MG63 (cell line): ENCODE results near the gene LDLRAD4. TPM values are rescaled to one million over a fixed set of nuclear protein-coding genes. Genes with fewer than 3 reads are reported as not detected.

Source experiments
- DNase-seq: peaks from one replicate; pipeline ENCODE4 v3.0.0-alpha.2; 2020
- H3K27me3 ChIP-seq: fragments of 250-450 bp; sonication (Bioruptor Pico); 2 replicates; pipeline ENCODE4 v1.5.1; 2020; ENCODE audit warnings: mild to moderate bottlenecking, moderate library complexity
- H3K36me3 ChIP-seq: fragments of 250-450 bp; sonication (Bioruptor Pico); 2 replicates; pipeline ENCODE4 v1.5.1; 2020; ENCODE audit warnings: mild to moderate bottlenecking, moderate library complexity
- H3K4me3 ChIP-seq: fragments of 250-450 bp; sonication (Bioruptor Pico); 2 replicates; pipeline ENCODE4 v1.5.1; 2020; ENCODE audit warnings: mild to moderate bottlenecking, moderate library complexity
- H3K9me3 ChIP-seq: fragments of 250-450 bp; sonication (Bioruptor Pico); 2 replicates; pipeline ENCODE4 v1.5.1; 2020; ENCODE audit warnings: mild to moderate bottlenecking, moderate library complexity
- total RNA-seq: library from RNA; depleted of rRNA; stranded (reverse); fragments of >200 nt; shearing (Covaris generic); gene quantifications from 2 replicates; pipeline ENCODE4 v1.2.3, GENCODE V29; 2014; ENCODE audit warnings: low replicate concordance

Gene LDLRAD4
- total RNA-seq, 1 experiment from 2014 or later, result 0.36 TPM

DNA sequence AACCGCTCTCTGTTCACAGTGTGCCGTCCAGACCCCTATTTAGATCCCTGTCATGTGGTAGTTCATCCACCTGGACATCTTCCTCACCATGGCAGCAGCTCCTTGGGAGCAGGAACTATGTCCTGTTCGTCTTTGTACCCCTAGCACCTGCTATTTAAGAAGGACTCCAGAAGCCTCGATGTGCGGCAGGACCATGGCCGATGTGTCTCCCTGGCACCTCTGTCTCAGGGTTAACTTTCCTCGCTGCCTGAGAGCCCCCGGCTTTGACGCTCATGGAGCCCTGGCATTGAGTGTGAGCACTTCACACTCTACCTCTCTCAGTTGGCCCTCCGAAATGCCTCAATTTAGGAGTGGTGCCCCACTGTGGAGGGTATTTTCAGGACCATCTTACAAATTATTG is 355.8 kb downstream of the LDLRAD4 start:
- Histone ChIP-seq H3K27me3 (no peaks in the 10 kb centered on the region), H3K9me3 (no peaks in the 10 kb centered on the region), H3K4me3 (no peak overlapping the region), H3K36me3 (no peaks in the 10 kb centered on the region)
- no peak for DNase-seq

DNA sequence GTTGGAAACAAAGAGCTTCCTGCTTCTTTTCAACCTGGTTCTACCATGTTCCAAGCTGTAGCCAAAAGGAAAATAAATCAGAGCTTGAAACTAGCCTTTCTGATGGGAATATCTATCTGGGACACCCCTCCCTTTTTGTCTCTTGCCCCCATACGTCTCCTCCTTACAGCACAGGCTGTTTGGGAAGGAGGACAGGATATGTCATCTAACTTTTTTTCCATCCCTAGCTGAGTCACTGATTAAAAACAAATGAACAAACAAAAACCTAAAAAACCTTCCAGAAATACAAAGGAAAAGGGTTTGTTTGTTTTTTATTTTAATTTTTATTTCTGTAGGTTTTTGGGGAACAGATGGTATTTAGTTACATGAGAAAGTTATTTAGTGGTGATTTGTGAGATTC is 356.2 kb downstream of the LDLRAD4 start:
- no peak for DNase-seq
- H3K36me3 ChIP-seq, result no peaks in the 10 kb centered on the region
- no peaks in the 10 kb centered on the region for H3K27me3 ChIP-seq
- no peak overlapping the region for H3K4me3 ChIP-seq
- H3K9me3 ChIP-seq, result no peaks in the 10 kb centered on the region

DNA sequence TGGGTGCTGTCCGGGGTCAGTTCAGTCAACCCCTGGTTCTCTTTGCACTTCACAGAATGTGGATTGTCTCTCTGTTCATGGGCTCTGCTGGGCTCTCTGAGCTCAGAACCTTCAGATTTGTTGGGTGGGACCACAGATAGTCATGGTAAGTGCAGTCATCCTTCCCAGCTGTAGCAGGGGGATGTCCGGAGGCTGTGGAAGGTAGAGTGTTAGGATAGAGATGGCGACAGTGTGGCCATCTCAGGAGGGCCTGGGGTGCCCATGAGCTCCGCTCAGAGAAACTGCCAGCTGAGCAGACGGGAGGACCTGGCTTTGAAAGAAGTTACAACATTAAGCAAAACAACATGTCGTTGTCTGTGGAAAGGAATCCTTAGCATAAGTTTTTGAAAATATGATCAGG is 358.0 kb downstream of the LDLRAD4 start:
- Histone ChIP-seq H3K36me3 (no peaks in the 10 kb centered on the region), H3K4me3 (no peak overlapping the region)

DNA sequence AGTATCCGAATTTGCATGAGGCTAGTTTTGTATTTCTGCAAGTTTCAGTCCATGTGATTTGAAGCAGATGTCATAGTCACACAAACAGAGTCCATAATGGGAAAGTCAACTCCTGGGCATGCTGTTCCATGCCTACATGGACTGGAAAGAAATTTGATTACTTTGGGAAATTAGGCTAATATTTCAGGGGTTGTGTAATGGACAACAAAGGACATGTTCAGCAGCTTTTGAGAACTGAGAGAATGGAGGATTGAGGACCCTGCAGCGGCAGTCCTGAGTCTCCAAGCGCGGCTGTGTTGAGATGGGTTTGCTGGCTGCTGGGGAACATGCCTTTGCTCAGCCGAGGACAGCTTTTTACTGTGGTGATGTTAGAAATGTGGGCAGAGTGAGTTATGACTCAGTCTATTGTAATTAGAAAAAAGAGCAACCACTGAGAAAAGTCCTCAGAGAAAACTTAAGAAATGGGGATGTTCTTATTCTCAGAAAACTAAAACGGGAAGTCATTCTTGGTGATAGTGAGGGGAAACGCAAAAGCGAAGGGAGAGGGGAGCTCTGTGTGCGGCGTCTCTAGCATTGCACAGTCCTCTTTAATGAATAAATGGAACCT is 358.6 kb downstream of the LDLRAD4 start:
- peak; percentile 16 for DNase-seq
- H3K9me3 ChIP-seq, result no peaks in the 10 kb centered on the region
- H3K36me3 ChIP-seq, result no peaks in the 10 kb centered on the region
- no peak overlapping the region for H3K4me3 ChIP-seq
- H3K27me3 ChIP-seq, result no peaks in the 10 kb centered on the region

More for the DNA sequence above, 358.0 kb downstream of the LDLRAD4 start:
- Histone ChIP-seq H3K27me3 (no peaks in the 10 kb centered on the region), H3K9me3 (no peaks in the 10 kb centered on the region)
- DNase-seq, result no peak

DNA sequence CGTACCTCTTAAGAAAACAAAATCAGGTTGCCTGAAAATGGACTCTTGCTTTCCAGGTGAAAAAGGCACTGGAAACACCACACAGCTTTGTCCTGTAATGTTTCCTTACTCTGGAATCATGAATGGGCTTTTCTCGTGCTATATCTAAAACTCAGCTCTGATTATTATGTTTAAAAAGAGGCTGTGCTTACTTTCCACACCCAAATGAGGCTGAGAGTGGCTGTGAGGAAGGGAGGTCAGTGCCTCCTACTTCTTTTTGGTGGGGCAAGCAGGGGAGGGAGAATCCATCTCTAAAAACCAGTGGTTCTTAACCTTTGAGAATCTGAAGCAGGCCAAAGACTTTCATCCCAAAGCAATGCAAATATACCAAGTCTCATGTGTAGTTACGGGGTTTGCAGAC is 359.2 kb downstream of the LDLRAD4 start:
- no peak for DNase-seq
- Histone ChIP-seq H3K36me3 (no peaks in the 10 kb centered on the region), H3K9me3 (no peaks in the 10 kb centered on the region), H3K4me3 (no peak overlapping the region), H3K27me3 (no peaks in the 10 kb centered on the region)

DNA sequence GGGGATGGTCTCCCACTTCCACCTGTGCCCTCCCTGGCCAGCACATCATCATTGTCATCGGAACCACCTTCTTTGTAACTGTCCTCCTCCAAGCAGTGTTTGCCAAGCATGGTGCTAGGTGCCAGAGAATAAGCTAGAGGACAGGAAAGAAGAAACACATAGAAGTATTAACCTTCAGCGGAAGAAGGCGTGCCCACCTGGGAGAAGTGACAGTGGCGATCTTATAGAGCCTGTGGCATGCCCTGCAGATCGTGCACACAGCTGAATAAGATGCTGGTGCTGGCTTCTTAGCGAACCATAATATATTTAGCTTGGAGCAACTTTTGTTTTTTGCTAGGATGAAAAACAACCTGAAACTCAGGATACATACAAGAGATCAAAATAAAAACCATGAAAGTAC is 359.8 kb downstream of the LDLRAD4 start:
- Histone ChIP-seq H3K9me3 (no peaks in the 10 kb centered on the region), H3K4me3 (no peak overlapping the region), H3K27me3 (no peaks in the 10 kb centered on the region), H3K36me3 (no peaks in the 10 kb centered on the region)
- DNase-seq, result no peak

DNA sequence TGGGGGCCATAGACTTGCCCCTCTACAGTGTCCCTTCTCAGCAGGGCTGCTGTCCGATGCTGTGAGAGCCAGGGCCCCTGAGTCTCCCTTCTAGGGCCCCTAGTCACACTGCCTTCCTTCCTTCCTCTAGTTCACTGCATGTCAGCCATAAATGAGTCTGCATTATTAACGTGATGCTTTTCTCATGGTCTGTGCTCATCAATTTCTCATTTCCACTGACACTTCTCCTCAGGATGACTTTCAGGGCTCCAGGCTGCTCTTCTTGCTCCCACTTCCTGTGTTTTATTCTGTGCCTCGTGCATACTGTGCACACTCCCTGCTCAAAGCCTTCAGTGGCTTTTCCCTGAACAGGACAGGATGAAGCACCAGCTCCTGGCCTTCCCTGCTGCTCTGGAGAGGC is 361.3 kb downstream of the LDLRAD4 start:
- Histone ChIP-seq H3K36me3 (no peaks in the 10 kb centered on the region), H3K27me3 (no peaks in the 10 kb centered on the region), H3K4me3 (no peak overlapping the region), H3K9me3 (no peaks in the 10 kb centered on the region)
- no peak for DNase-seq

DNA sequence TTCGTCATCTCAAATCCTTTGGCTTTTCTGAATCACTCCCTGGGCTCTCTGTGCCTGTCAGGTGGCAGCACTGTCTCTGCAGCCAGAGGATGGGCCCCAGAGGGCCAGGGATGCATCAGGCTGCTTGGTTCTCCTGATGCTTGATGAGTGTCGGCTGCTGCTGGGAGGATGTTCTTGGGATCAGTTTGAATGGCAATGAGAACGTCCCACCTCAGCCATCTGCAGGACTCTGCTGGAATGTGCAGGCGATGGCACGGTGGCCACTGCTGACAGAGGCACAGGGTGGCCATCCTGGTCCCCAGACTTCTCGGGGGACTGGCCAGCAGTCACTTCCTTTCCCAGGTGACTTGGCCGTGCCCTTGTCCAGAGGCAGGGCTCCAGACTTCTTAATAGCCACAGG is 361.8 kb downstream of the LDLRAD4 start:
- Histone ChIP-seq H3K36me3 (no peaks in the 10 kb centered on the region), H3K9me3 (no peaks in the 10 kb centered on the region), H3K4me3 (no peak overlapping the region), H3K27me3 (no peaks in the 10 kb centered on the region)
- no peak for DNase-seq

DNA sequence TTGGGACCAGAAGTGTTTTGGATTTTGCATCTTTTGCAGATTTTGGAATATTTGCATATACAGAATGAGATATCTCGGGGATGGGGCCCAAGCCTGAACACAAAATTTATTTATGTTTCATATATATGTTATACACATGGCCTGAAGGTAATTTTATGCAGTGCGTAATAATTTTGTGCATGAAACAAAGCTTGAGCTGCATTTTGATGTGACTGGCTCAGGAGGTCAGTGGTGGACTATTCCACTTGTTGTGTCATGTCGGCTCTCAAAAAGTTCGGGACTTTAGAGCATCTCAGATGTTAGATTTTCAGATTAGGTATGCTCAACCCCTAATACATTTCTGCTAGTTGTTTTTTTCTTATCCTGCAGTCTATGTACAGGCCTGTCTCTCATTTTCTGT is 362.4 kb downstream of the LDLRAD4 start:
- no peaks in the 10 kb centered on the region for H3K36me3 ChIP-seq

DNA sequence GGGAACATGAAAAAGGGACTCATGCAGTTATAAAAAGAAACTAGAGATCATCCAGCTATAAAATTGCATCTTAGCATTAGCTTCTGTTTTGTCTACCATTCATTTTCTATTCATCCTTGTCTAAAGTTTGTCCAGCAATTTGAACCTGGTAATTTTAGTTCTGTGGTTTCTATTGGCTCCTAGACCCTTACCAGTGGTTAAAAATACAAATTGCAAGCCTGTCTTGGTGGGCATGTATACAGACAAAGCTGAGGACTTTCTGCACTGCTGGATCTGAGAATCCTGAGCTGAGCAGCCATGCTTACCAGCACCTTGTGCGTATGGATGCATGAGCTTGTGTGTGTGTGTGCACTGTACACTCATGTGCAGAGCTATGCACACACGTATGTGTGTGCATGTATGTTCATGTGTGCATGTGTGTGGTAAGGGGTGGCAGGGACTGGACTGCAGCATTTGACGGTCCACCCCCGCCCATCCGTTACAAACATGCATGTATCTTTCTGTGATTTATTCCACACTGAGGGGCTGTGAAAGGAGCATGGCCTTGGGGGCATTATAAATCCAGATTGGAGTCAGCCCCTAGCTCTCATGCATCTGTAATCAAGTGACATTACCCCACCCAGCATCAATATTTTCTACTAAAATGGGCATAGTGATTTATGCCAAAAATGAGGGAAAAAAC is 363.1 kb downstream of the LDLRAD4 start:
- Histone ChIP-seq H3K27me3 (no peaks in the 10 kb centered on the region), H3K9me3 (no peaks in the 10 kb centered on the region), H3K36me3 (no peaks in the 10 kb centered on the region), H3K4me3 (no peak overlapping the region)
- DNase-seq, result no peak

More for the DNA sequence above, 362.4 kb downstream of the LDLRAD4 start:
- H3K4me3 ChIP-seq, result no peak overlapping the region
- no peak for DNase-seq
- H3K9me3 ChIP-seq, result no peaks in the 10 kb centered on the region
- H3K27me3 ChIP-seq, result no peaks in the 10 kb centered on the region

DNA sequence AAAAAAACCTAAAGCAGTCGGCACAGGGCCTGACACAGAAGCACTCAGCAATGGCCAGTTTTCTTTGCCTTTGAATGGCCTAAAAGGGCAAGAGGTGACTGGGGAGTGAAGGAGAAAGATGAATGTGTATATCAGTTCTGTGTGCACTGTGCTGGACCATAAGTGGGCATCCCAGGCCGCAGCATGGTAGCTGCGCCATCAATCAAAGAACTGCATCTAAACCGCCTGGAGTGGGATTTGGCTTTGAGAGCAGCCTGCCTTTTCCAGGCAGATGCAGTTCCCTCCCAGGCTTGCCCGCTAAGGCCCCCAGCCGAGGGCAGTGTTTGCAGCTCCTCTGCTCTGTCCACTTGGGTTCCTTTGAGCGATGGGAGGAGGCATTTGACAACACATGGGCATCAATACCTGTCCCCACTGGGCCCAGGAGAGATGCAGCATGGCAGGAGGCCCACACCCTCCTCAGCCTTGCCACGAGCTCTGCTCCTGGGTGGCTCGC is 363.7 kb downstream of the LDLRAD4 start:
- no peaks in the 10 kb centered on the region for H3K27me3 ChIP-seq
- H3K36me3 ChIP-seq, result no peaks in the 10 kb centered on the region
- DNase-seq, result no peak
- H3K9me3 ChIP-seq, result no peaks in the 10 kb centered on the region
- H3K4me3 ChIP-seq, result no peak overlapping the region

DNA sequence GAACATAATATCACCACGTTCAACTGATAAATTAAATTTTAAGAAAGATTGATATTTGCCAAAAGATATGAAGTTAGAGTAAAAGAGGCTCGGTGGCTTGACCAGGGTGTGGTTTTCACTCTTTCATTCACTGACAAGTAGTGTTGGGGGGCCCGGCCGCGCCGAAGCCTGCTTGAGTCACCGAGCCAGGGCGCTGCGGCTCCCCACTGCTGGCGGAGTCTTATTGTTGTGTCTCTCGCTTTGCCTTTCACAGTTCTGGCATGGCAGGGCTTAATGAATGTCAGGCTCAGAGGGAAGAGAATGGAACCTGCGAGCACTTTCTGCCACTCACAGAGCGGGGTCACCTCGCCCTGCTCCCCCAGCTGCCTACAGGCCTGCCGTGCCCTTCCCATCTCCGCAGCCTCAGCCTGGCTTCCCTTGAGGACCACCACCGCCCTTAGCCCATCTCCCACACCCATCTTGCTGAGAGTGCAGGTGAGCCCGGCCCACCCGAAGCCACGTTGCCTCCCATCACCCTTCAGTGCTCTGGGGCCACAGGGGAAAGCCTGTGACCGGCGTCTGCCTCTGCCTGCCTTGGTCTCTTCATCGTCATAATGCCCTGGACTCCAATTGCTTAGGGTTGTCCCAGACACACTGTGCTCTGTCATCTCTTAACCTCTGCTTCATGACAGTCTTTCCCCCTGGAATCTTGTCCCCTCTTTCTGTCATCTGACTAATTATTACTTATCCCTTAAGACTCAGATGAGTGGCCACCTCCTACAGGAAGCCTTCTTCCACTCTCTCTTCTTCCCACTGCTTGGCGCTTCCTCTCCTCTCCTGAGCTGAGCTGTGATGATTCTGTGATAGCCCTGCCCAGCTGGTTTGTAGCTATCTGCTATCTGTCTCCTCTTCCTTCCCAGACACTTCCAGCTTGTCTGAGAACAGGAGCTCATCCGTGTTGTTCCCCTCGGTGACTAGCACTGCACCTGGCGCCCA is 365.3 kb downstream of the LDLRAD4 start:
- H3K36me3 ChIP-seq, result no peaks in the 10 kb centered on the region
- no peak overlapping the region for H3K4me3 ChIP-seq
- H3K9me3 ChIP-seq, result no peaks in the 10 kb centered on the region
- H3K27me3 ChIP-seq, result no peaks in the 10 kb centered on the region
- DNase-seq, result no peak

DNA sequence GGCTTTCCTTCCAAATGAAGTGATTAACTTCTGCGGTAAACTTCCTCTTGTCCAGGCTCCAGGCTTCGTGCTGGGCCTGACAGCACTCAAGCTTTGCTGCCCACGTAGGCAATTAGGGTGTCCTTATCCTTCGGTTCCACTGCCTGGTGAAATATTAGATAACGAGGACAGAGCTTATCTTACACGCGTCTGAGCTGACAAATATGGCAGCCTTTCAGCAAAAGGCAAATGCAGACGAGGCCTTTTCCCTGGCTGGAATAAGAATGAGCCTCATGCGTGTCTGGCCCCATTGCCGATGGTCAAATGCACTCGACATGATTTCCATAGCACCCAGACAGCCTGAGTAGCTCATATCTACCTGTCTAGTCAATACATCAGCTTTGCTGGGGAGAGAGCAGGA is 366.3 kb downstream of the LDLRAD4 start:
- H3K27me3 ChIP-seq, result no peaks in the 10 kb centered on the region
- no peaks in the 10 kb centered on the region for H3K9me3 ChIP-seq
- H3K36me3 ChIP-seq, result no peaks in the 10 kb centered on the region
- no peak overlapping the region for H3K4me3 ChIP-seq
- DNase-seq, result no peak

DNA sequence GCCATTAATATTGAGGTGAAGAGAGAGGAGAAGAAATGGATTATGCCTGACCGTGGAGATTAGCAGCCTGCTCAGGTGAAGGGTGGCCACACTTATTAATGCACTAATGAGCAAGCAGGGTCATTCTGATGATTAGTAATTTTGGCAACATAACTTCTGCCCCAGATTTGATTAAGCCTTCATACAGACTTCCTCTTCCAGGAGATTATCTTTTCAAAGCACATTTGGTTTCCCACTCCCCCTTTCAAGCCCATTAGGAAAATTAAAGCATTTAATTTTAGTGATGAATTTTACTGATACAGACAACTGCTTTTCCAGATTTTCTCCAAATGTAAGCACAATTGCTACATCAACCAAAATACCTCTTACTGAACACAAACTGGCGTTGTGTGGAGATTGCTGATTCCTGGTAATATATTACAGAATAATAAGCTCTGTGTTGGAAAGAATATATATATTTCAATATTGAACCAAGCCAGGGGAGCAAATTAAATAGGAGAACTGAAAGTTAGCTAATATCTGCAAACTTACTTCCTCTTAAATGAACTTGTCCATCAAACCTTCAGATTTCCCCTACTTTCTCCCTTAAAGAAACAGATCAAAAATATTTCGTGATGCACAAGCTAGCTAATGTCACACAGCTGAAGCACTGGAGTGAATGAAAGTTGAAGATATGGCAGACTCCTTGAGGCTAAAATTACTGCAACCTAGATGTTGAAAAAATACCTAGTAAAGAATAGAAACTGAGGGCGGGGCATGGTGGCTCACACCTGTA is 367.0 kb downstream of the LDLRAD4 start:
- no peaks in the 10 kb centered on the region for H3K27me3 ChIP-seq
- no peak for DNase-seq
- H3K36me3 ChIP-seq, result no peaks in the 10 kb centered on the region
- no peaks in the 10 kb centered on the region for H3K9me3 ChIP-seq
- H3K4me3 ChIP-seq, result no peak overlapping the region

DNA sequence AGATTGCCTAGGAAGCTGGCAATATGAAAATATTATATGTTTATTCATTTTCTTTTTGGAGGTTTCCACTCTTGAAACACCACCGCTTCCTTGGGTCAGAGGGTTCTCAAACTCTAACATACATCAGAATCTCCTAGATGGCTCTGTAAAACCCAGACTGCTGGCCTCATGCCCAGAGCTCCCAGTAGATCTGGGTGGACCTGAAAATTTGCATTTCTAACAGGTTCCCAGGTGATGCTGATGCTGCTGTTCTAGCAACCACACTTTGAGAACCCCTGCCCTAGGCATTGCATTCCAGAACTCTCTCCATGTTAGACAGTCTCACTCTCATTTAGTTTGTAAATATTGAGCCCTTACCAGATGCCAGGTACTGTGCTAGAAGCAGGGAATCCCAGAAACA is 368.4 kb downstream of the LDLRAD4 start:
- H3K27me3 ChIP-seq, result no peaks in the 10 kb centered on the region
- H3K36me3 ChIP-seq, result no peaks in the 10 kb centered on the region
- no peak for DNase-seq
- H3K9me3 ChIP-seq, result no peaks in the 10 kb centered on the region
- H3K4me3 ChIP-seq, result no peak overlapping the region

DNA sequence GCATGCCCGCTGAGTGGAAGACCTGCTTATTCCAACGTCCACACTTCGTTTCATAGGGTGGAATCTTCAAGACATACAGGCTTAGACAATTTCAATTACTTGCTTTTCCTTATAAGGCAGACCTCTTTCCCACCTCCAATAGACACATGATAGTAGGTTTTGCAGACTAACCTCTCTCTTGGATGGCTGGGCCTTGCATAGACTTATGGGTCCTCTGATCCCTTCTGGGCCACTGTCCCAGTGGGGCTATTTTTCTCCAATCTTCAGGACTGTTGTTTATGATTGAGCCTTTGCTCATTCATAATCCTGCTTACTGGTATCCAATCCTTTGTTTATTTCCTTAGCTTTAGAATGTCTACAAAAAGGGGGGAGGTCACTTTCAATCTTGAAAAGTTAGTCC is 368.9 kb downstream of the LDLRAD4 start:
- no peak overlapping the region for H3K4me3 ChIP-seq
- peak; percentile 16 for DNase-seq
- H3K36me3 ChIP-seq, result no peaks in the 10 kb centered on the region
- no peaks in the 10 kb centered on the region for H3K9me3 ChIP-seq
- no peaks in the 10 kb centered on the region for H3K27me3 ChIP-seq

DNA sequence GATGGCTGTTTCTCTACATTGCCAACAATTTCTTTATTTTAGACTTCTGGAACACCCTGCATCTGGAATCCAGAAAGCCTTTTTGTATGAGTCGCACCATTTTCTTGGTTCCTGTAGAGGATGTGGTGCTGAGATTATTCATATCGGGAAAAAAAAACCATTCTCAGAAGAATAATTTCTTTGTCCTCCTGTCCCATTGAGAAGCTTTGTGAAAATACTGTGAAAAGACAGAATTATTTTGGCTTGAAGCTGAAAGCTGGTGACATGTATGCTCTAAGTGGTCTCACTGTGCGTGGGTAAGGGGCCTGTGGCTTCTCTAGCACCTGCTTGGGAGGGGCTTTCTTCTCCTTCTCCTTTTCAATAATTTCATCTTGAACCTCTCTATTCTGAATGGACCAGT is 369.4 kb downstream of the LDLRAD4 start:
- Histone ChIP-seq H3K9me3 (no peaks in the 10 kb centered on the region), H3K36me3 (no peaks in the 10 kb centered on the region), H3K27me3 (no peaks in the 10 kb centered on the region), H3K4me3 (no peak overlapping the region)
- no peak for DNase-seq
